Hematopoietic multipotent progenitor cell (in vitro differentiated cells): Measurements from ENCODE around the gene HEATR5A. TPM values are rescaled to one million over a fixed set of nuclear protein-coding genes. Genes with fewer than 3 reads are reported as not detected.

Experiments
- small RNA-seq: library from RNA; depleted of rRNA; stranded (forward); fragments of <200 nt; gene quantifications from one replicate; pipeline ENCODE3, GENCODE V24; 2012
- total RNA-seq: library from RNA; depleted of rRNA; stranded (reverse); fragments of >200 nt; gene quantifications from one replicate; pipeline ENCODE4 v1.2.3, GENCODE V29; 2012

Gene HEATR5A
- total RNA-seq, 1 donor: 8.6 TPM

Small RNA genes within 50 kb of the gene (small RNA-seq; reads per million reads assigned to genes)
- not detected for gene RF00019

Other genes starting within 250 kb of the HEATR5A start
- 107 TPM for gene HECTD1, start 212.8 kb downstream of the HEATR5A start, total RNA-seq
- 50.4 TPM for gene DTD2, start 37.0 kb upstream of the HEATR5A start, total RNA-seq
- gene GPR33, start 67.5 kb upstream of the HEATR5A start, total RNA-seq: not detected
- gene NUBPL, start 140.9 kb upstream of the HEATR5A start, total RNA-seq: 5.4 TPM